ENCODE measurements around the gene SMAGP.

- no peak for TF ChIP-seq CTCF (IDR thresholded peaks at IDR 0.05)
- TF ChIP-seq POLR2A (IDR thresholded peaks at IDR 0.05), result peak in 1 of 2 donors; percentile 11
Observed at GRCh38 chr12:51270067-51270950, at the start of gene SMAGP.
